Measurements from ENCODE around the gene DPP9.
A peak's percentile ranks its signal among the peaks of the same experiment; 100 is the strongest.

Gene DPP9

DNA sequence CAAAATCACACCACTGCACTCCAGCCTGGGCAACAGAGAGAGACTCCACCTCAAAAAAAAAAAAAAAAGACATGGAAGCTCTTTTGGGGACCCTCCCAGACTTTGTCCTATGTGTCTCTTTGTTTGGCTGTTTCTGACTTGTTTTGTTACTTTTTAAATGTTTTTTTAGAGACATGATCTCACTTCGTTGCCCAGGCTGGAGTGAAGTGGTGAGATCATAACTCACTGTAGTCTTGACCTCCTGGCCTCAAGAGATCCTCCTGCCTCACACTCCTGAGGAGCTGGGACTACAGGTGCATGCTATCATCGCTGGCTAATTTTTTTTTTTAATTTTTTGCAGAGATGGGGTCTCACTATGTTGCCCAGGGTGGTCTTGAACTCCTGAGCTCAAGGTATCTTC is 16.4 kb upstream of the DPP9 start:
- no peak overlapping the region for H3K4me3 ChIP-seq (ENCODE audit: low read length)
- TF ChIP-seq, protein P1, sequence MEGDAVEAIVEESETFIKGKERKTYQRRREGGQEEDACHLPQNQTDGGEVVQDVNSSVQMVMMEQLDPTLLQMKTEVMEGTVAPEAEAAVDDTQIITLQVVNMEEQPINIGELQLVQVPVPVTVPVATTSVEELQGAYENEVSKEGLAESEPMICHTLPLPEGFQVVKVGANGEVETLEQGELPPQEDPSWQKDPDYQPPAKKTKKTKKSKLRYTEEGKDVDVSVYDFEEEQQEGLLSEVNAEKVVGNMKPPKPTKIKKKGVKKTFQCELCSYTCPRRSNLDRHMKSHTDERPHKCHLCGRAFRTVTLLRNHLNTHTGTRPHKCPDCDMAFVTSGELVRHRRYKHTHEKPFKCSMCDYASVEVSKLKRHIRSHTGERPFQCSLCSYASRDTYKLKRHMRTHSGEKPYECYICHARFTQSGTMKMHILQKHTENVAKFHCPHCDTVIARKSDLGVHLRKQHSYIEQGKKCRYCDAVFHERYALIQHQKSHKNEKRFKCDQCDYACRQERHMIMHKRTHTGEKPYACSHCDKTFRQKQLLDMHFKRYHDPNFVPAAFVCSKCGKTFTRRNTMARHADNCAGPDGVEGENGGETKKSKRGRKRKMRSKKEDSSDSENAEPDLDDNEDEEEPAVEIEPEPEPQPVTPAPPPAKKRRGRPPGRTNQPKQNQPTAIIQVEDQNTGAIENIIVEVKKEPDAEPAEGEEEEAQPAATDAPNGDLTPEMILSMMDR (conservative IDR thresholded peaks at IDR 0.05; ENCODE audit: low read length) = no peak
- DNase-seq (ENCODE audit: low read depth) = no peak

DNA sequence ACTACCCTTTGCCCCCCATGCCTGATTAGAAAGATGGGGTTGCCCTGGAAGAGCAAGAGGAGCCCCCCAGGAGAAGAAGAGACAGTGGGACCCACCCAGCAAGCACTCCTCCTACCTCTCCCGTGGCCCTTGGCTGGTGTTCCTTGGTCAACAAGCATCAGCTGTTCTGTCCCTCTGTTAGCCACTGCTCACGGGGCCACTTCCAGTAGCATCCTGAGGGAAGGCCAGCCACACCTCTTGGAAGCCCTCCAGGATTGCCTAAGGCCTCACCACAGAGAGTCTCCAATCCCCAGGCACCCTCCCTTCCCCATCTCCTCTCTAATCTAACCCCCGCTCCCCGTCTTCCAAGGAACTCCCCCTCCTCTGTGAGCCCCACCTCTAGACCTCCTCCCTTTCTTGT is 15.1 kb upstream of the DPP9 start:
- peak; percentile 29 for DNase-seq (ENCODE audit: low read depth)
- TF ChIP-seq, protein P1 (conservative IDR thresholded peaks at IDR 0.05; ENCODE audit: low read length) = no peak
- H3K4me3 ChIP-seq (ENCODE audit: low read length) = no peak overlapping the region

DNA sequence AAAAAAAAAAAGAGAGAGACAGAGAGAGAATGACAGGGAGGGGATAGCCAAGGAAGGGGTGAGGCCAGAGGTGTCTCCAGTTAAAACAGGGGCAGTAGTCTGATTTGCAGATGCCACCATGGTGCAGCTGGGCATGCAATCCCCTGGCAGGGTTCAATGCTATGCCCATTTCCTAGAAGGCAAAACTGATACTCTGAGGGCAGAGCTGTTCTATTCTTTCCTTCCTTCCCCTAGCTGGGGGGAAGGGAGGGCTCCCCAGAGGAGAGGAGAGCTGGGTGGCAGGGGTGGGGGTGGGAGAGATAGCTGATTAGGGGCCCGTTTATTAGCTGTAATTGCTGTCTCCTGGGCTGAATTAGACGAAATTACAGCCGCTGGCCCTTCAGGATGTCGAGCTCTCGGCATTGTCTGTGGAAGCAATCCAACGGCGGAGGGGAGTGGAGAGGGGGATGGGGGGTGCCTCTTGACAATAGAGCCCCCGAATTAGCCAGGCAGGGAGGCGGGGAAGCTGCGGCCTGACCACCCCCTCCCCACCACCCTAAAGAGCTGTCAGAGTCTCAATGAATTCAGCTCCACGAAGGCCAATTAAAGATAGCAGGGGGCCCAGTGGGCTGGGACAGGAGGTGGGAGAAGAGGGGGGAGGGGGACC is 14.4 kb upstream of the DPP9 start:
- no peak overlapping the region for H3K4me3 ChIP-seq (ENCODE audit: low read length)
- DNase-seq (ENCODE audit: low read depth) = no peak
- TF ChIP-seq, protein P1 (conservative IDR thresholded peaks at IDR 0.05; ENCODE audit: low read length) = no peak

DNA sequence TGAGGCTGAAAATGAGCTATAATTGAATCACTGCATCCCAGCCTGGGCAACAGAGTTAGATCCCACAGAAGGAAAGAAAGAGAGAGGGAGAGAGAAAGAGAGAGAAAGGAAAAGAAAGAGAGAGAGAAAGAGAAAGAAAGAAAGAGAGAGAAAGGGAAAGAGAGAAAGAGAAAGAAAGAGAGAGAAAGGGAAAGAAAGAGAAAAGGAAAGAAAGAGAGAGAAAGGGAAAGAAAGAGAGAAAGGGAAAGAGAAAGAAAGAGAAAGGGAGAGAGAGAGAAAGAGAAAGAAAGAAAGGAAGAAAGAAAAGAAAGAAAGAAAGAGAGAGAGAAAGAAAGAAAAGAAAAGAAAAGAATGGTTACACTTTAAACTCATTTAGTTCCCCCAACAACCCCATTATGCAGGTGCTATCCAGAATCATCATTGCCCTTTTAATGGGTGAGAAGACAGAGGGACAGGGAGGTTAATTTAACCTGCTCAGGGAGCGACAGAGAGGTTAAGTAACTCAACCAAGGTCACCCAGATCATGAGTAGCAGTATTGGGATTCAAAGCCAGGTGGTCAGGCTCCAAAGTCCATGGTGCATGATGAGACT is 10.2 kb upstream of the DPP9 start:
- TF ChIP-seq, protein P1 (conservative IDR thresholded peaks at IDR 0.05; ENCODE audit: low read length) = no peak
- DNase-seq (ENCODE audit: low read depth) = no peak
- H3K4me3 ChIP-seq (ENCODE audit: low read length) = no peak overlapping the region

DNA sequence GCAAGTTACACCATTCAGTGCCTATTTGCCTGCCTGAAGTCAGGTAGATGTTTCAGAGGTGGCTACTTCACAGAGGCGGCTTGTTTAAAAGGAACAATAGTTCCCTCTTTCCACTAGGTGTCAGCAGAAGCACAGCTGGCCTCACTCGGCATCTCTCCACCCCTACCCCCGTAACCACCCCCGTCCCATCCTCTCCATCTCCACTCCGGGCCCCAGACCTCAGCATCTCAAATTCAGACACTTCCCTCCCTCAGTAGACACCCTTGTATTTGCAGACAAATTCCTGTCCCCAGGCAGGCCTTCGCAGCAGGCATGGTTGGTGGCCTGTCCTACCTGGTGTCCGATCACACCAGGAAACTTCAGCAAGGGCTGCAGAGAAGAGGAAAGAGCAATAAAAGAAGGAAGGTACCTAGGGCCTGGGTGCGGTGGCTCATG is 9.1 kb upstream of the DPP9 start:
- no peak overlapping the region for H3K4me3 ChIP-seq (ENCODE audit: low read length)
- DNase-seq (ENCODE audit: low read depth) = peak; percentile 49
- TF ChIP-seq, protein P1 (conservative IDR thresholded peaks at IDR 0.05; ENCODE audit: low read length) = peak; percentile 76

DNA sequence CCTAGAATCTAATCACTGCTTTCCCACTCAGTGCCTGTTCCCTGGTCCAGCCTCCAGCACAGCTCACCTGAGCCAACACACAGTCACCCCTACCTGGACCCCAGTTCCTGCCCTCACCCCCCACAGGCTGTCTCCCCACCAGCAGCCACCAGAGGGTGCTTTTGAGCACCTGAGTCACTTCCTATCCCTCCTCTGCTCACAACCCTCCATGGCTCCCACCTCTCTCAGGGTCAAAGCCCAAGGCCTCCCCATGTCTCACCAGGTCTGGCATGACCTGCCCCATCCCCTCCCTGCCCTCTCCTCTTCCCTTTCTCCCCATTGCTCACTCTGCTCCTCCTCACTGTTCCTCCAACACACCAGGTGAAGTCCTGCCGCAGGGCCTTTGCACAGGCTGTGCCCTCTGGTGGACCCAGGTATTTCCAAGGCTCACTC is 7.1 kb upstream of the DPP9 start:
- TF ChIP-seq, protein P1 (conservative IDR thresholded peaks at IDR 0.05; ENCODE audit: low read length) = peak; percentile 52
- DNase-seq (ENCODE audit: low read depth) = no peak
- no peak overlapping the region for H3K4me3 ChIP-seq (ENCODE audit: low read length)

DNA sequence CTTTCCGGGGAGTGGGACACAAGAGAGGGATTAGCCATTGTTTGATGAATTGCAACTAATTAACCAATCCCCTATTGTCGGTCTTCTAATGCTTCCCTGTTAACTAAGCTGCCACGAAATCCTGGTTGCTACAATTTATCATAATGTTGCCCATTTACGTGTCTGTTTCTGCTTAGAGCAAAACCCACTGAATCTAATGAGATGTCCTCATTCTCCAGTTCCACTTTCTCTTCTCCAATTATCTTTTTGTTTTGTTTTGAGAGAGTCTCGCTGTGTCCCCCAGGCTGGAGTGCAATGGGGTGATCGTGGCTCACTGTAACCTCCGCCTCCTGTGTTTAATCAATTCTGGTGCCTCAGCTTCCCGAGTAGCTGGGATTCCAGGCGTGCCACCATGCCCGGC is 5.2 kb upstream of the DPP9 start:
- DNase-seq (ENCODE audit: low read depth) = no peak
- TF ChIP-seq, protein P1 (conservative IDR thresholded peaks at IDR 0.05; ENCODE audit: low read length) = no peak
- H3K4me3 ChIP-seq (ENCODE audit: low read length) = no peak overlapping the region
